OCI-LY1 (cell line): Measurements from ENCODE around the gene FILIP1.

ENCODE experiments used
- EZH2 ChIP-seq: fragments of 200-600 bp; sonication (generic), shearing (Covaris generic); IDR thresholded peaks from 2 replicates; pipeline ENCODE4 v1.8.0; 2017; ENCODE audit warnings: borderline replicate concordance, mixed run types, mild to moderate bottlenecking, antibody characterized with exemption, low read length, moderate library complexity, mixed read lengths
- TF ChIP-seq, protein P1 (sequence below): fragments of 200-600 bp; sonication (generic), shearing (Covaris generic); IDR thresholded peaks from 2 replicates; pipeline ENCODE4 v1.5.1; 2017; ENCODE audit warnings: mild to moderate bottlenecking, antibody characterized with exemption, low read length, moderate library complexity, mixed read lengths

DNA sequence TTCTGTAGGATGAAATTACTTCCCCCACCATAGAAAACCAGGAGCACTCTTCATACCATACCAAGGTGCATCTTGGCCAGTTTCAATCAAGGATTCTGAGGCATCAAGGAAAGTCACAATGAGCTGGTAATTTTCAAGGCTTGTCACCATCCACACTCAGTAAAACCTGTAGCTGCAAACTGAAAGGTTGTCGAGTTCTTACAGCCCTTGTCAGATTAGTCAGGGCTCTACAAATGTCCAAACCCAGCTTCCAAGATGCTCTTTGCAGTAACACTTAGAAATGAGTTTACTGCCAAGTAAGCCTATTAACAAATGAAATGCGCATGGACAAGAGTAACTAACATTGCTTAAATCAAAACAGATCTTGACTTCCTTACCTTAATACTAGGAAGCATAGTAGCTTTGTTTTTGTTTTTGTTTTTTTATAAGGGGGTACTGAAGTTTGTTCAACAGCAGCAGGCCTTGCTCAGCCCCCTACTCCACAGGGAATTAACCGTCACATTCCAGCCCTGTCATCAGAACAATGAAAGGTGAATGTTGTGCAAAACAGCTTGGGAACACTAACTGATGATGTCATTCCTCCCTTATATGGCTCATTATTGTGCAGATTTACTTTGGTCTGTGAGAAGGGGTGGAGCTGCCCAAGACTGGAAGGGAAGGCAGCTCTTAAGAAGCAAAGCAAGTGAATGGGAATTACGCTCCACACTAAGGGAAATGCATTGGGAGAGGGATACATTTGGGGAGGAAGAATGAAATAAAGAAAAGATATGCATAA lies 159.1 kb downstream of the FILIP1 start:
- TF ChIP-seq, protein P1, sequence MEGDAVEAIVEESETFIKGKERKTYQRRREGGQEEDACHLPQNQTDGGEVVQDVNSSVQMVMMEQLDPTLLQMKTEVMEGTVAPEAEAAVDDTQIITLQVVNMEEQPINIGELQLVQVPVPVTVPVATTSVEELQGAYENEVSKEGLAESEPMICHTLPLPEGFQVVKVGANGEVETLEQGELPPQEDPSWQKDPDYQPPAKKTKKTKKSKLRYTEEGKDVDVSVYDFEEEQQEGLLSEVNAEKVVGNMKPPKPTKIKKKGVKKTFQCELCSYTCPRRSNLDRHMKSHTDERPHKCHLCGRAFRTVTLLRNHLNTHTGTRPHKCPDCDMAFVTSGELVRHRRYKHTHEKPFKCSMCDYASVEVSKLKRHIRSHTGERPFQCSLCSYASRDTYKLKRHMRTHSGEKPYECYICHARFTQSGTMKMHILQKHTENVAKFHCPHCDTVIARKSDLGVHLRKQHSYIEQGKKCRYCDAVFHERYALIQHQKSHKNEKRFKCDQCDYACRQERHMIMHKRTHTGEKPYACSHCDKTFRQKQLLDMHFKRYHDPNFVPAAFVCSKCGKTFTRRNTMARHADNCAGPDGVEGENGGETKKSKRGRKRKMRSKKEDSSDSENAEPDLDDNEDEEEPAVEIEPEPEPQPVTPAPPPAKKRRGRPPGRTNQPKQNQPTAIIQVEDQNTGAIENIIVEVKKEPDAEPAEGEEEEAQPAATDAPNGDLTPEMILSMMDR = no peak
- no peak for TF ChIP-seq EZH2
